ENCODE data around the gene IQCE.

DNA sequence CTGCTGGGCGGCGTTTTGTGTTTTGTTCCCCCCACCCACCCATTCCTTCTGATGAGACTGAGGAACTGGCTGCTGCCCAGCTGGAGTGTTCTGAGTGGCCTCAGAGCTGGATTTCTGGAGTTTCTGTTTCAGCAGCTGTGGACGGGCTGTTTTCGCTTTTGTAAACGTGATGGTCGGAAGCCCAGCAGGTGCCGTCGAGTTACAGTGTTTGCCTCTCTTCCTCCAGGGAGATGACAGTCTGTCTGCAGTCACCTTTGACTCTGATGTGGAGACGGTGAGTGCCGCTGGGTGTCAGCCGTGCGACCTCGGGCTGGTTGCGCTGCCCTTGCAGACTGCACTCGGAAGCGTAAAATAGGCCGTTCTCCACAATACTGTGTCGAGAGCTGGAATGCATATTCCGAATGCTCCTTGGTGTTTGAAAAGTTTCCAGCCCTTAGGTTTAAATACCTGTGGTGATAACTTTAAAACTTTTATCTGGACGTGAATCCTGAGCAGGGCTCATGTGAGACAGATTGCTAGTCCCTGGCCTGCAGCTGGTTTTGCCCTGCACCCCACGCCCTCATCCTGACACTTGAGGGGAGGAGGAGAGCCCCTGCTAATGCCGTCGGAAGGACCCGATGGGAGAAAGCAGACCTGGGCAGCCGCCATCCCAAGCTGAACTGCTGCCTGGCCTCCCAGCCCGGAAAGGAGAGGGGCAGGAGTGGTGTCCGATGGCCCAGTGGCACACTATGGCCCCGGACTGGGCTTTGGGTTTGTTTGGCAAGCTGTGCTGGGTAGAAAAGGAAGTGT lies 8.3 kb downstream of the IQCE start:
- TF ChIP-seq BHLHE40 (IDR thresholded peaks at IDR 0.05; ENCODE audit: borderline replicate concordance) = no peak
- no peak for TF ChIP-seq HDGF (IDR thresholded peaks at IDR 0.05; ENCODE audit: borderline replicate concordance)
- TF ChIP-seq FOXA1 (IDR thresholded peaks at IDR 0.05) = no peak
- no peak for TF ChIP-seq SP1 (IDR thresholded peaks at IDR 0.05)
- TF ChIP-seq FOXK2 (IDR thresholded peaks at IDR 0.05) = no peak
- TF ChIP-seq NFRKB (IDR thresholded peaks at IDR 0.05) = no peak
- no peak for TF ChIP-seq FOXM1 (IDR thresholded peaks at IDR 0.05; ENCODE audit: borderline replicate concordance)
- TF ChIP-seq ZNF384 (IDR thresholded peaks at IDR 0.05) = no peak
- TF ChIP-seq PKNOX1 (IDR thresholded peaks at IDR 0.05) = no peak
